Osteocyte (in vitro differentiated cells): ENCODE measurements around the gene PTPRM. TPM values are rescaled to one million over a fixed set of nuclear protein-coding genes. Genes with fewer than 3 reads are reported as not detected.

Experiments
- DNase-seq: peaks from one replicate; pipeline ENCODE4 v3.0.0; 2021; ENCODE audit warnings: mixed read lengths; ENCODE audit not compliant: unreplicated experiment; ENCODE audit errors: extremely low spot score
- H3K27ac Mint-ChIP-seq: one replicate; pipeline ENCODE4 v1.8.0; 2021; ENCODE audit warnings: mild to moderate bottlenecking, mixed read lengths; ENCODE audit not compliant: unreplicated experiment
- H3K27me3 Mint-ChIP-seq: one replicate; pipeline ENCODE4 v1.8.0; 2021; ENCODE audit warnings: mixed read lengths; ENCODE audit not compliant: unreplicated experiment
- H3K36me3 Mint-ChIP-seq: one replicate; pipeline ENCODE4 v1.8.0; 2021; ENCODE audit warnings: mixed read lengths; ENCODE audit not compliant: unreplicated experiment
- H3K4me1 Mint-ChIP-seq: one replicate; pipeline ENCODE4 v1.8.0; 2021; ENCODE audit warnings: mixed read lengths; ENCODE audit not compliant: unreplicated experiment
- H3K4me3 Mint-ChIP-seq: one replicate; pipeline ENCODE4 v1.8.0; 2021; ENCODE audit warnings: mild to moderate bottlenecking, moderate library complexity, mixed read lengths; ENCODE audit not compliant: unreplicated experiment
- H3K9me3 Mint-ChIP-seq: one replicate; pipeline ENCODE4 v1.8.0; 2021; ENCODE audit warnings: mixed read lengths; ENCODE audit not compliant: unreplicated experiment
- total RNA-seq: library from RNA; stranded (reverse); gene quantifications from 2 replicates; pipeline ENCODE4 v1.2.1, GENCODE V29; 2021
- TF ChIP-seq, protein P1 (sequence below): fragments of 200-600 bp; sonication (generic); IDR thresholded peaks from 2 replicates; pipeline ENCODE4 v1.5.0; 2021; ENCODE audit warnings: antibody characterized with exemption, mild to moderate bottlenecking, moderate library complexity

The PTPRM gene
- total RNA-seq, 1 donor from 2014 or later, result 105 TPM

DNA sequence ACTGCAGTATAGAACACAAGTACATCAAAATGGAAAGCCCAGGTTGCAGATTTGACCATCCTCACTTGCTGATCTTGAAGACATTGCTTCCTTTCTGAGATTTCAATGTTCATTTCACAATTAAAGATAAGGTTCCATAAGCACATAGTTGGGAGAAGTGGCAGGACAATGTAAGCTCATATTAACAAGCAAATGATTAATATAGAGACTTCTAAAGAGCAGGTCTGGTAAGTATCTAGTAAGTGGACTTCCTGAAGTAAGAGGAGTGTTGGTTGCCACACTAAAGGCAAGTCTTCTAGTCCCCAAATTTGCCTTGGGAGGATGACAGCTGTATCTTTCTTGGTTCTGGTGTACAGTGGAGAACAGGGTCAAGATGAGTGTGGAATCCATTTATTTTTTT, 1.4 kb upstream of the PTPRM start:
- DNase-seq, result no peak
- Mint-ChIP-seq H3K4me3 (peak overlapping the region; percentile 83), H3K27me3 (no peaks in the 10 kb centered on the region), H3K36me3 (no peaks in the 10 kb centered on the region), H3K9me3 (no peaks in the 10 kb centered on the region), H3K4me1 (peaks cover 33% of the 10 kb centered on the region), H3K27ac (peak overlapping the region; percentile 94)
- TF ChIP-seq, protein P1, sequence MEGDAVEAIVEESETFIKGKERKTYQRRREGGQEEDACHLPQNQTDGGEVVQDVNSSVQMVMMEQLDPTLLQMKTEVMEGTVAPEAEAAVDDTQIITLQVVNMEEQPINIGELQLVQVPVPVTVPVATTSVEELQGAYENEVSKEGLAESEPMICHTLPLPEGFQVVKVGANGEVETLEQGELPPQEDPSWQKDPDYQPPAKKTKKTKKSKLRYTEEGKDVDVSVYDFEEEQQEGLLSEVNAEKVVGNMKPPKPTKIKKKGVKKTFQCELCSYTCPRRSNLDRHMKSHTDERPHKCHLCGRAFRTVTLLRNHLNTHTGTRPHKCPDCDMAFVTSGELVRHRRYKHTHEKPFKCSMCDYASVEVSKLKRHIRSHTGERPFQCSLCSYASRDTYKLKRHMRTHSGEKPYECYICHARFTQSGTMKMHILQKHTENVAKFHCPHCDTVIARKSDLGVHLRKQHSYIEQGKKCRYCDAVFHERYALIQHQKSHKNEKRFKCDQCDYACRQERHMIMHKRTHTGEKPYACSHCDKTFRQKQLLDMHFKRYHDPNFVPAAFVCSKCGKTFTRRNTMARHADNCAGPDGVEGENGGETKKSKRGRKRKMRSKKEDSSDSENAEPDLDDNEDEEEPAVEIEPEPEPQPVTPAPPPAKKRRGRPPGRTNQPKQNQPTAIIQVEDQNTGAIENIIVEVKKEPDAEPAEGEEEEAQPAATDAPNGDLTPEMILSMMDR, result no peak

GRCh38 chr18:7566244-7566566, 911 bp upstream of the PTPRM start:
- H3K36me3 Mint-ChIP-seq, result no peaks in the 10 kb centered on the region
- H3K9me3 Mint-ChIP-seq, result no peaks in the 10 kb centered on the region

GRCh38 chr18:7567474-7568425, 634 bp downstream of the PTPRM start:
- peak; percentile 85 for DNase-seq
- peak overlapping the region; percentile 71 for H3K4me3 Mint-ChIP-seq
- peaks cover 34% of the 10 kb centered on the region for H3K4me1 Mint-ChIP-seq
- TF ChIP-seq, protein P1, result no peak
- H3K9me3 Mint-ChIP-seq, result no peaks in the 10 kb centered on the region
- no peak overlapping the region for H3K27ac Mint-ChIP-seq
- no peaks in the 10 kb centered on the region for H3K36me3 Mint-ChIP-seq
- H3K27me3 Mint-ChIP-seq, result no peaks in the 10 kb centered on the region

More at GRCh38 chr18:7566244-7566566, 911 bp upstream of the PTPRM start:
- Mint-ChIP-seq H3K27me3 (no peaks in the 10 kb centered on the region), H3K27ac (peak overlapping the region; percentile 94), H3K4me3 (peak overlapping the region; percentile 83), H3K4me1 (peaks cover 33% of the 10 kb centered on the region)
- TF ChIP-seq, protein P1, result no peak
- no peak for DNase-seq

DNA sequence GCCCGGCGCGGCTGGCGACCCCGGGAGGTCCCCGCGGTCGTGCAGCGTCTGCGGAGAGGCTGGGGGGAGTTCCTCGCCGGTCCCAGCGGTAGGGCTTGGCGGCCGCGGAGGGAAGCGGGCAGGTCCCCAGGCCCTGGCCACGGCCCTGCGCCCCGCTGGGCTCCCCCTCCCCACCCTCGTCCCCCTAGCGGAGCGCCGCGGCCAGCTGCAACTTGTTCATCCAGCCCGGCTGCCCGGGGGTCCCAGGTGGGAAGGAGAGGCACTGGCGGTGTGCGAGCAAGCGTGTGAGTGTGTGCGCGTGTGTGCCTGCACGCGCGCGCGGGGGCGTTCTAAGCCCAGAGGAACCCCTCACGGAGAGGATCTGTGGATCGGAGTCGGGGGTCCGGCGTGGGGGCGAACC, 1.3 kb downstream of the PTPRM start:
- H3K4me1 Mint-ChIP-seq, result peaks cover 40% of the 10 kb centered on the region
- peak overlapping the region; percentile 75 for H3K27ac Mint-ChIP-seq
- H3K27me3 Mint-ChIP-seq, result no peaks in the 10 kb centered on the region
- peak; percentile 86 for DNase-seq
- TF ChIP-seq, protein P1, result peak; percentile 48
- no peaks in the 10 kb centered on the region for H3K36me3 Mint-ChIP-seq
- no peaks in the 10 kb centered on the region for H3K9me3 Mint-ChIP-seq
- H3K4me3 Mint-ChIP-seq, result peak overlapping the region; percentile 77

DNA sequence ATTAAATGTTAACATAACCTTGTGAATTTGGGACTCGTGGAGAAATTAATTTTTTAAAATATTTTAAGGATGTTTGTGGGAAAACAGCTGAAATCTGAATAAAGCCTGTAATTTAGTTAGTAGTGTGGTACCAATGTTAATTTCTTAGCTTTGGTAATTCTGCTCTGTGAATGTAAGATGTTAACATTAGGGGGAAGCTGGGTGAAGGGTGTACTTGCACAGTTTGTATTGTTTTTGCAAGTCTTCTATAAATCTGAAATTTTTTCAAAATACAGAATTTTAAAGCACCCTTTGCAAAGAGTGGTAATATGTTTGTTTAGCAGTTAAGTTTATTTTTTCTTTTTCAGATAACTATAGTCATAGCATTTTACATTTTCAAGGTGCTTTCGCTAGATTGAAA, 4.5 kb downstream of the PTPRM start:
- Mint-ChIP-seq H3K27me3 (no peaks in the 10 kb centered on the region), H3K27ac (no peak overlapping the region), H3K4me1 (peaks cover 50% of the 10 kb centered on the region), H3K4me3 (no peak overlapping the region), H3K9me3 (no peaks in the 10 kb centered on the region), H3K36me3 (no peaks in the 10 kb centered on the region)
- DNase-seq, result no peak
- TF ChIP-seq, protein P1, result no peak
